ENCODE results near the gene TJAP1. TPM values are rescaled to one million over a fixed set of nuclear protein-coding genes. Genes with fewer than 3 reads are reported as not detected.

The TJAP1 gene
- total and polyA plus RNA-seq, 2 donors (not counting 1 experiment from before 2014, with no cell fraction given) = 8.9 to 18.9 TPM

DNA sequence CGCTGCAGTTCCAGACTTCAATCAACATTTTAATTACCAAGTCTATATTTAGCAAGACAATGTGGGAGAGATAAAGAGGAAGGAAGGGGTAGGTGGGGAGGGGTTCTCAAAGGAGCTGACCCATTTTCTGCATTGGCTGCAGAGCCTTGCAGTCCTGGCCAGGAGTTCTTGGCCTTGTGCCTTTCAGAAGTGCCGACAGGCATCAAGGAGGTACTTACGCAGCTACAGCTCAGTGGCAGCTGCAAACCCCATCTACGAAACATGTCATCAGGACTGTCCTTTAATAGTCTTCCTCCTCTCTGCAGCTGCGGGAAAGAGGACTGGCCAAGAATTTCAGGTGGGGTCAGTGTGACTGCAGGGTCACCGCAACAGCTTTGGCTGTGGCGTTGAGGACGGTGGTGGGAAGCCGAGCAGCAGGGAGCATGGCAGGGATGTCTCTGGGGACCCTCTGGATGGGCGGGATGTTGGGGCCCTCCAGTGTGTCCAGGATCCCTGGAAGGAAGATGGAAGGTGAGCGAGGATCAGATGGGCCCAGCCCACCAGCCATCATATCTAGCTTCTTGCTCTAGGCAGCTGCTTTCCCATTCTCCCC is 34.5 kb downstream of the TJAP1 start:
- Histone ChIP-seq H3K27me3 (ENCODE audit: control insufficient read depth, insufficient read depth, low read length) (no peaks in the 10 kb centered on the region), H3K9ac (ENCODE audit: insufficient read depth, low read length) (no peak overlapping the region), H3K4me2 (ENCODE audit: extremely low read depth, insufficient read depth, low read length) (no peak overlapping the region), H2AFZ (ENCODE audit: low read length) (no peak overlapping the region), H3K9me3 (ENCODE audit: control insufficient read depth, insufficient read depth, low read depth, low read length) (no peaks in the 10 kb centered on the region), H3K4me1 (ENCODE audit: control insufficient read depth, extremely low read depth, insufficient read depth, low read length) (peaks cover 11% of the 10 kb centered on the region), H3K4me3 (replicated peaks in 1 of 4; ENCODE audit: control extremely low read depth in 1 of 4, insufficient read depth in 1 of 4, low read depth in 3 of 4, low read length in 4 of 4) (no peak overlapping the region), H3K27ac (ENCODE audit: insufficient read depth, low read length) (no peak overlapping the region), H3K79me2 (ENCODE audit: control insufficient read depth, insufficient read depth, low read length) (peaks cover 23% of the 10 kb centered on the region), H3K36me3 (ENCODE audit: control insufficient read depth, insufficient read depth, low read length) (peaks cover 22% of the 10 kb centered on the region), H4K20me1 (ENCODE audit: control insufficient read depth, extremely low read depth, insufficient read depth, low read length) (no peaks in the 10 kb centered on the region)
- DNase-seq (ENCODE audit: low read depth in 2 of 2) = no peak
- TF ChIP-seq, protein P1, sequence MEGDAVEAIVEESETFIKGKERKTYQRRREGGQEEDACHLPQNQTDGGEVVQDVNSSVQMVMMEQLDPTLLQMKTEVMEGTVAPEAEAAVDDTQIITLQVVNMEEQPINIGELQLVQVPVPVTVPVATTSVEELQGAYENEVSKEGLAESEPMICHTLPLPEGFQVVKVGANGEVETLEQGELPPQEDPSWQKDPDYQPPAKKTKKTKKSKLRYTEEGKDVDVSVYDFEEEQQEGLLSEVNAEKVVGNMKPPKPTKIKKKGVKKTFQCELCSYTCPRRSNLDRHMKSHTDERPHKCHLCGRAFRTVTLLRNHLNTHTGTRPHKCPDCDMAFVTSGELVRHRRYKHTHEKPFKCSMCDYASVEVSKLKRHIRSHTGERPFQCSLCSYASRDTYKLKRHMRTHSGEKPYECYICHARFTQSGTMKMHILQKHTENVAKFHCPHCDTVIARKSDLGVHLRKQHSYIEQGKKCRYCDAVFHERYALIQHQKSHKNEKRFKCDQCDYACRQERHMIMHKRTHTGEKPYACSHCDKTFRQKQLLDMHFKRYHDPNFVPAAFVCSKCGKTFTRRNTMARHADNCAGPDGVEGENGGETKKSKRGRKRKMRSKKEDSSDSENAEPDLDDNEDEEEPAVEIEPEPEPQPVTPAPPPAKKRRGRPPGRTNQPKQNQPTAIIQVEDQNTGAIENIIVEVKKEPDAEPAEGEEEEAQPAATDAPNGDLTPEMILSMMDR (conservative IDR thresholded peaks at IDR 0.05 in 1 of 2, IDR thresholded peaks at IDR 0.05 in 1 of 2; ENCODE audit: low read depth in 1 of 2, low read length in 2 of 2) = no peak
- no peak for TF ChIP-seq EZH2 (IDR thresholded peaks at IDR 0.05; ENCODE audit: low read length, missing control alignments)

DNA sequence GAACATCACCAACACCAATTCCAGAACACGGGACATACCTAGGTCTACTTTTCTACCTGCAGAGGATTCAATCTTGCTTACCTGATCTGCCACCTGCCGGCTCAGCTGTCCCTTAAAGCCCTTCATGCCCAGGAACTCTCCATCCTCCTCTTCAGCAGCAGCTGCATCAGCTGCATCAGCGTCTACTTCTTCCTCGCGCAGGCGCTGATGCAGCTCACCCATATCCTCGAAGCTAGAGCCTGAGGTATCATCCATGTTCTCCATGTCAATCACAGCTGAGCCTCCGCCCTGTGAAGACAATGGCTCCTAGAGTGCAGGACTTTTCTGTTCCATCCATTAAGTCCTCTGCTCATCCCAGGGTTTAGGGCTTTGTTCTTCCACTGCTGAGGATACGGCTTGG is 38.4 kb downstream of the TJAP1 start:
- Histone ChIP-seq H3K4me1 (ENCODE audit: control insufficient read depth, extremely low read depth, insufficient read depth, low read length) (peaks cover 9% of the 10 kb centered on the region), H2AFZ (ENCODE audit: low read length) (no peak overlapping the region), H3K36me3 (ENCODE audit: control insufficient read depth, insufficient read depth, low read length) (peaks cover 35% of the 10 kb centered on the region), H3K4me3 (replicated peaks in 1 of 4; ENCODE audit: control extremely low read depth in 1 of 4, insufficient read depth in 1 of 4, low read depth in 3 of 4, low read length in 4 of 4) (peak overlapping the region; percentile 74 to 99 (median 90)), H3K27ac (ENCODE audit: insufficient read depth, low read length) (peak overlapping the region; percentile 86), H3K79me2 (ENCODE audit: control insufficient read depth, insufficient read depth, low read length) (peaks cover 49% of the 10 kb centered on the region), H4K20me1 (ENCODE audit: control insufficient read depth, extremely low read depth, insufficient read depth, low read length) (no peaks in the 10 kb centered on the region), H3K27me3 (ENCODE audit: control insufficient read depth, insufficient read depth, low read length) (no peaks in the 10 kb centered on the region), H3K9me3 (ENCODE audit: control insufficient read depth, insufficient read depth, low read depth, low read length) (no peaks in the 10 kb centered on the region), H3K4me2 (ENCODE audit: extremely low read depth, insufficient read depth, low read length) (peak overlapping the region; percentile 94), H3K9ac (ENCODE audit: insufficient read depth, low read length) (peak overlapping the region; percentile 87)
- DNase-seq (ENCODE audit: low read depth in 2 of 2) = no peak
- no peak for TF ChIP-seq EZH2 (IDR thresholded peaks at IDR 0.05; ENCODE audit: low read length, missing control alignments)
- TF ChIP-seq, protein P1 (conservative IDR thresholded peaks at IDR 0.05 in 1 of 2, IDR thresholded peaks at IDR 0.05 in 1 of 2; ENCODE audit: low read depth in 1 of 2, low read length in 2 of 2) = no peak

DNA sequence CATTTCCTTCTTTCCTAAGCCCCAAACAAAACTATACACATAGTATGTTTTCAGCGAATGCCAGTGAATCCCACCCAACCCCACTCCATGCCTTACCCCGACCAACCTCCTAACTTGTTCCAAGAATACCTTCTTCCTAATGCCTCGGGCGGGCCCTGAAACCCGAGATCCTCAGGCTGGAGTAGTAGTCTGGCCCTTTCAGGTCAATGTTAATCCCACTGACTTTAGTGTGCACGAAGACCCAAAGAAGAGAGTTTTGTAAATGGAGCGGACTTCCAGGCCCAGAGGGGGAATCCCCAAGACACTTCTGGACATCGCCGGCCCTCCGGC is 39.0 kb downstream of the TJAP1 start:
- Histone ChIP-seq H3K9ac (ENCODE audit: insufficient read depth, low read length) (peak overlapping the region; percentile 87), H2AFZ (ENCODE audit: low read length) (peak overlapping the region; percentile 45), H3K4me1 (ENCODE audit: control insufficient read depth, extremely low read depth, insufficient read depth, low read length) (peaks cover 9% of the 10 kb centered on the region), H4K20me1 (ENCODE audit: control insufficient read depth, extremely low read depth, insufficient read depth, low read length) (no peaks in the 10 kb centered on the region), H3K4me2 (ENCODE audit: extremely low read depth, insufficient read depth, low read length) (peak overlapping the region; percentile 94), H3K4me3 (replicated peaks in 1 of 4; ENCODE audit: control extremely low read depth in 1 of 4, insufficient read depth in 1 of 4, low read depth in 3 of 4, low read length in 4 of 4) (peak overlapping the region; percentile 74 to 99 (median 90)), H3K9me3 (ENCODE audit: control insufficient read depth, insufficient read depth, low read depth, low read length) (no peaks in the 10 kb centered on the region), H3K27ac (ENCODE audit: insufficient read depth, low read length) (peak overlapping the region; percentile 86), H3K36me3 (ENCODE audit: control insufficient read depth, insufficient read depth, low read length) (peaks cover 36% of the 10 kb centered on the region), H3K79me2 (ENCODE audit: control insufficient read depth, insufficient read depth, low read length) (peaks cover 49% of the 10 kb centered on the region), H3K27me3 (ENCODE audit: control insufficient read depth, insufficient read depth, low read length) (no peaks in the 10 kb centered on the region)
- no peak for DNase-seq (ENCODE audit: low read depth in 2 of 2)
- TF ChIP-seq EZH2 (IDR thresholded peaks at IDR 0.05; ENCODE audit: low read length, missing control alignments) = no peak
- TF ChIP-seq, protein P1 (conservative IDR thresholded peaks at IDR 0.05 in 1 of 2, IDR thresholded peaks at IDR 0.05 in 1 of 2; ENCODE audit: low read depth in 1 of 2, low read length in 2 of 2) = no peak

Measured in fibroblast of lung (primary cell).